ENCODE measurements around the gene HPCAL1.

DNA sequence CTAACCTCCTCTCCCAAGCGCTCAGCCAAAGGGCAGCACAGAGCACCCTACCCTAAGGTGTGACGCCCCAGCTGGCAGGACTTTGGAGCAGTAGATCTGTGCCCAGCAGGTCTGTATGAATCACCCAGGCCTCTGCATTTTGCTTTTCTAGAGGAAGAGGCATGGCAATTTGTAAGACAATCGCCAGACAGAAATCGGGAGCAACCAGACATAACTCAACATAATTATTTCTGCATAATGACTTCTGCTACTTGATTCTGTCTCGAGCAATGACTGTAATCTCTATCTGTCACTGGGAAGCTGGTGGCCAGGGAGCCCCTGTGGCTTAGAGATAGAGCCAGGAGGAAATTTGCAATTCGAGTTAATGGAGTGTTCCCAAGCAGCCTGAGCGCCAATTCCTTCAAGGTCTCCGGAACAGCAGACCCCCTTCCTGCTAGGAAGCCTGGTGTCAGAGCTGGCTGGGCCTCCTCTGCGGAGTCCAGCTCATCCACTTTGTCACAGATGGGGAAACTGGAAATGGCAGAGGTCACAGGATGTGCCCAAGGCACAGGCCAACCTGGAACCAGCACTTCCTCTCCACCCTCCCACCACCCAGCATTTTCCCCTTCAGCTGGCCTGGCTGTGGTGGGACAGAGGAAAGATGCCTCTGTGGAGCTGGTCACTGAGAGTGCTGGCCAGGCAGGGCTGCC lies 90.4 kb downstream of the HPCAL1 start:
- TF ChIP-seq POLR2A (IDR thresholded peaks at IDR 0.05) = no peak
- no peak for TF ChIP-seq CTCF (IDR thresholded peaks at IDR 0.05)
